ENCODE results near the gene SH2B3. TPM values are rescaled to one million over a fixed set of nuclear protein-coding genes. Genes with fewer than 3 reads are reported as not detected.
A peak's percentile ranks its signal among the peaks of the same experiment; 100 is the strongest.

SH2B3 gene
- total RNA-seq, 1 donor from 2014 or later, result 124 TPM

DNA sequence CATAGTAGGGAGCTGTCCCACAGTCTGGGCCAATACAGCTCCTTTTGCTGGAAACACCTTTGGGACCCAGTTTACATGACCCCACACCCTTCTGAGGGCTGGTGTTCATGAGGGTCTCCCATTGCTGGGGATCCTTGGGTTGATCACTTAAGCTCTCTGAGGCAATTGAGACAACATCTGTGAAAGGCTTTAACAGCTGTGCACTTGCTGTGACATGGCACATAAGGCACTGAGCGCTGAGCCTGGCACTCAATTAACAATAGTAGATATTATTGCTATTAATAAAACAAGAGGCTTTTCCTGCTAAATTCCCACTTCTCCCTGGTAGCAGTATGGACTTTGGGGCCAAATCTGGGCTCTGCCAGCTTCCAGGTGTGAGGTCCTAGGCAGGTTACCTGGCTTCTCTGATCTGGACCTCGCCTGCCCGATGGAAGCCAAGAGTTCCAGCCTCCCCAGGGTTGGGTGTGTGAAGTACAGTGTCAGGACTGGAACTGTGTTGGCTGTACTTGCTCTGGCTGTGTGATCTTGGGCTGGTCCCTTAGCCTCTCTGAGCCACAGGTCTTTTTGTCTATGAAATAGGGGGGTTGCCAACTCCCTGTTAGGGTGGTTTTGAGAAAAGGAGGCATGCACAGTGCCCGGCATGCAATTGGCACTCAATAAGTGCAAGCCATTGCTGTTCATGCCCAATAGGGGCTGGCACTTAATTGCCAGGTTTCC, 3.1 kb downstream of the SH2B3 start:
- Histone ChIP-seq H3K4me1 (peaks cover 15 to 54% of the 10 kb centered on the region in 2 donors), H3K36me3 (no peaks in the 10 kb centered on the region), H3K27me3 (no peaks in the 10 kb centered on the region), H3K4me3 (peak overlapping the region; percentile 18 to 90), H3K9me3 (no peaks in the 10 kb centered on the region), H3K27ac (peak overlapping the region; percentile 91 to 92)
- DNase-seq (ENCODE audit: low spot score in 2 of 2), result no peak
- TF ChIP-seq, protein P1, sequence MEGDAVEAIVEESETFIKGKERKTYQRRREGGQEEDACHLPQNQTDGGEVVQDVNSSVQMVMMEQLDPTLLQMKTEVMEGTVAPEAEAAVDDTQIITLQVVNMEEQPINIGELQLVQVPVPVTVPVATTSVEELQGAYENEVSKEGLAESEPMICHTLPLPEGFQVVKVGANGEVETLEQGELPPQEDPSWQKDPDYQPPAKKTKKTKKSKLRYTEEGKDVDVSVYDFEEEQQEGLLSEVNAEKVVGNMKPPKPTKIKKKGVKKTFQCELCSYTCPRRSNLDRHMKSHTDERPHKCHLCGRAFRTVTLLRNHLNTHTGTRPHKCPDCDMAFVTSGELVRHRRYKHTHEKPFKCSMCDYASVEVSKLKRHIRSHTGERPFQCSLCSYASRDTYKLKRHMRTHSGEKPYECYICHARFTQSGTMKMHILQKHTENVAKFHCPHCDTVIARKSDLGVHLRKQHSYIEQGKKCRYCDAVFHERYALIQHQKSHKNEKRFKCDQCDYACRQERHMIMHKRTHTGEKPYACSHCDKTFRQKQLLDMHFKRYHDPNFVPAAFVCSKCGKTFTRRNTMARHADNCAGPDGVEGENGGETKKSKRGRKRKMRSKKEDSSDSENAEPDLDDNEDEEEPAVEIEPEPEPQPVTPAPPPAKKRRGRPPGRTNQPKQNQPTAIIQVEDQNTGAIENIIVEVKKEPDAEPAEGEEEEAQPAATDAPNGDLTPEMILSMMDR (IDR thresholded peaks at IDR 0.05), result no peak
- intact Hi-C loops (cut with DNase I), result no loop called here

GRCh38 chr12:111409403-111409779, 3.7 kb downstream of the SH2B3 start:
- no peak for DNase-seq (ENCODE audit: low spot score in 2 of 2)
- H3K4me1 ChIP-seq, result peaks cover 15 to 54% of the 10 kb centered on the region in 2 donors
- H3K27ac ChIP-seq, result peak overlapping the region; percentile 91 to 92
- H3K27me3 ChIP-seq, result no peaks in the 10 kb centered on the region
- intact Hi-C loops (cut with DNase I), result no loop called here
- no peaks in the 10 kb centered on the region for H3K9me3 ChIP-seq
- TF ChIP-seq, protein P1 (IDR thresholded peaks at IDR 0.05), result no peak
- no peaks in the 10 kb centered on the region for H3K36me3 ChIP-seq
- peak overlapping the region; percentile 18 to 90 for H3K4me3 ChIP-seq

- intact Hi-C loops (cut with DNase I), result loop anchor here (5.0 kb wide), 1 partner anchor 277 kb away; the partner anchor contains the start of genes ACAD10 and BRAP
- Histone ChIP-seq H3K4me3 (peak overlapping the region; percentile 18 to 90), H3K36me3 (no peaks in the 10 kb centered on the region), H3K27me3 (no peaks in the 10 kb centered on the region), H3K4me1 (peaks cover 15 to 54% of the 10 kb centered on the region in 2 donors), H3K27ac (peak overlapping the region; percentile 91 to 92), H3K9me3 (no peaks in the 10 kb centered on the region)
- TF ChIP-seq, protein P1 (IDR thresholded peaks at IDR 0.05), result no peak
- DNase-seq (ENCODE audit: low spot score in 2 of 2), result peak in 1 of 2 donors; percentile 85
Observed at GRCh38 chr12:111409780-111410430, 4.2 kb downstream of the SH2B3 start.

- TF ChIP-seq, protein P1 (IDR thresholded peaks at IDR 0.05), result no peak
- Histone ChIP-seq H3K36me3 (no peaks in the 10 kb centered on the region), H3K9me3 (no peaks in the 10 kb centered on the region), H3K4me3 (peak overlapping the region; percentile 18 to 90), H3K27ac (peak overlapping the region; percentile 91 to 92), H3K4me1 (peaks cover 15 to 50% of the 10 kb centered on the region in 2 donors), H3K27me3 (no peaks in the 10 kb centered on the region)
- intact Hi-C loops (cut with DNase I), result loop anchor here (5.0 kb wide), 1 partner anchor 277 kb away; the partner anchor contains the start of genes ACAD10 and BRAP
- peak in 1 of 2 donors; percentile 75 for DNase-seq (ENCODE audit: low spot score in 2 of 2)
Observed at GRCh38 chr12:111410431-111411184, 4.9 kb downstream of the SH2B3 start.

DNA sequence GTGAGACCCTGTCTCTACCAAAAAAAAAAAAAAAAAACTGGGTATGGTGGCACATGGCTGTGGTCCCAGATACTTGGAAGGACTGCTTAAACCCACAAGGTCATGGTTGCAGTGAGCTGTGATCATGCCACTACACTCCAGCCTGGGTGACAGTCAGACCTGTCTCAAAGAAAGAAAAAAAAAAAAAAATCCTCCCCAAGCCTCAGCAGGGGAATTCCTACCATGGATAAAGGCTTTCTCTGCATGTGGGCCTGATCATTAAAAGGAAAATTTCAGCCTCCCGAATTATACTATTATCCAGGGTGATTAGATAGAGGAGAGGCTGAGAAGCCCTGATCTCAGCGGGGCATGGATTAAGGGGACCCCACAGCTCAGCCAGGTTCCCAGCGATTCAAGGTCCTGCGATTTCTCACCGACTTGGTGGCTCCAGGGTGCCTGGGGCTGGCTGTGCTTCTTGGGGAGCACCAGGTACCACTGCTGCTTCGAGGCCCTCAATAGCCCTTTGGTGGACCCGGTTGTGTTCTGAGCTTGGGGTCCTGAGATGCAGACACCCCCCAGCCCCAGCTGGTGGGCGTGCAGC, 5.6 kb downstream of the SH2B3 start:
- Histone ChIP-seq H3K36me3 (no peaks in the 10 kb centered on the region), H3K27me3 (no peaks in the 10 kb centered on the region), H3K9me3 (no peaks in the 10 kb centered on the region), H3K4me1 (peaks cover 15 to 50% of the 10 kb centered on the region in 2 donors), H3K4me3 (no peak overlapping the region), H3K27ac (peak overlapping the region; percentile 91 to 92)
- no peak for DNase-seq (ENCODE audit: low spot score in 2 of 2)
- intact Hi-C loops (cut with DNase I), result loop anchor here (5.0 kb wide), 1 partner anchor 276 kb away; the partner anchor contains the start of genes ACAD10 and BRAP
- TF ChIP-seq, protein P1 (IDR thresholded peaks at IDR 0.05), result no peak

All from ascending aorta (tissue), 2 donors.